ENCODE data around the gene PNMA6A.
"Not testable (repeated sequence)": the region's sequence is repeated elsewhere in the genome, so short reads cannot be mapped to it uniquely, and the experiment has no call there.

GRCh38 chrX:153077437-153078135, 5.3 kb downstream of the PNMA6A start:
- not testable (repeated sequence) for TF ChIP-seq CTCF (IDR thresholded peaks at IDR 0.05 in 8 of 11, conservative IDR thresholded peaks at IDR 0.05 in 3 of 11); POLR2AphosphoS5 (IDR thresholded peaks at IDR 0.05)

All from spleen (tissue), 7 donors.